Suprapubic skin (tissue), 4 donors: ENCODE data around the gene KCNN2. TPM values are rescaled to one million over a fixed set of nuclear protein-coding genes. Genes with fewer than 3 reads are reported as not detected.

Experiments
- DNase-seq, 2 donors: peaks; one replicate each; pipeline ENCODE4 v3.0.0-alpha.2; 2019; ENCODE audit warnings: low spot score in 2 of 2
- H3K27ac ChIP-seq: fragments of 200-600 bp; sonication (generic); one replicate; pipeline ENCODE4 v1.5.1; 2019
- H3K27me3 ChIP-seq: fragments of 200-600 bp; sonication (generic); one replicate; pipeline ENCODE4 v1.5.1; 2019
- H3K36me3 ChIP-seq: fragments of 200-600 bp; sonication (generic); one replicate; pipeline ENCODE4 v1.5.1; 2019
- H3K4me1 ChIP-seq: fragments of 200-600 bp; sonication (generic); one replicate; pipeline ENCODE4 v1.5.1; 2019
- H3K4me3 ChIP-seq: fragments of 200-600 bp; sonication (generic); one replicate; pipeline ENCODE4 v1.5.1; 2019; ENCODE audit warnings: mild to moderate bottlenecking
- H3K9me3 ChIP-seq: fragments of 200-600 bp; sonication (generic); one replicate; pipeline ENCODE4 v1.5.1; 2019
- CTCF ChIP-seq, 2 donors: fragments of 200-600 bp in 1 of 2; fragments of 450-650 bp in 1 of 2; sonication (generic) in 1 of 2; IDR thresholded peaks; one replicate each; pipeline ENCODE4 v1.5.1; 2016 to 2019; ENCODE audit warnings: antibody characterized with exemption in 2 of 2, mild to moderate bottlenecking in 1 of 2, moderate library complexity in 1 of 2
- EP300 ChIP-seq: sonication (generic); formaldehyde crosslinking; IDR thresholded peaks from one replicate; pipeline ENCODE4 v1.6.1; 2017; ENCODE audit warnings: antibody characterized with exemption
- POLR2A ChIP-seq, 2 donors: fragments of 450-650 bp; IDR thresholded peaks; one replicate each; pipeline ENCODE4 v1.6.1; 2017; ENCODE audit warnings: antibody characterized with exemption in 2 of 2, mild to moderate bottlenecking in 2 of 2, moderate library complexity in 2 of 2
- POLR2AphosphoS5 ChIP-seq, 3 donors: sonication (generic); formaldehyde crosslinking; IDR thresholded peaks; one replicate each; pipeline ENCODE4 v1.6.1; 2017; ENCODE audit warnings: antibody characterized with exemption in 3 of 3
- WGBS: methylation state at CpG from one replicate; pipeline ENCODE4 v1.1.5; 2018; 5-methylcytosine and 5-hydroxymethylcytosine counted together
- total RNA-seq, 4 donors: library from RNA; depleted of rRNA; stranded (reverse); fragments of >200 nt; gene quantifications; one replicate each; pipeline ENCODE4 v1.1.0, GENCODE V29; 2016

The KCNN2 gene
- total RNA-seq, 4 donors from 2014 or later = 0.62 to 3.2 (median 2.0) TPM

- no peak for DNase-seq
- Histone ChIP-seq H3K9me3 (no peaks in the 10 kb centered on the region), H3K36me3 (no peaks in the 10 kb centered on the region), H3K4me1 (no peaks in the 10 kb centered on the region), H3K27me3 (peaks cover 2% of the 10 kb centered on the region), H3K27ac (no peak overlapping the region), H3K4me3 (no peak overlapping the region)
- WGBS = 91% methylated on average over 3 of the region's 3 CpGs
- no peak for TF ChIP-seq EP300
These were observed 22.8 kb upstream of the KCNN2 start for GRCh38 chr5:114339108-114339507.

DNA sequence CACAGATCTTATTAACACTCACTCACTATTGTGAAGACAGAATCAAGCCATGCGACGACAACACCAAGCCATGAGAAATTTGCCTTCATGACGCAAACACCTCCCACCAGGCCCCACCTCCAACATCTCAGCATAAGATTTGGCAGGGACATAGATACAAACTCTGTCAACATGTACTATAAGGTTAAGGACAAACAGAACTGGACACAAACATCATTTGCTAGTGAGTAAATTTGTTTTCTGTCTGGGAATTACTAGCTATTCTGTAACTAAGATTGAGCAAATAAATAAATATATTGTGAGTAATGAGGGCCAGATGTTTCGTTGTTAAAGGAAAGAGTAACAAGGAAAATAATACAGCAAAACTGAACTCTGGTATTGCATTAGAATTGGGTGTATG lies 15.7 kb upstream of the KCNN2 start:
- Histone ChIP-seq H3K4me3 (no peak overlapping the region), H3K36me3 (no peaks in the 10 kb centered on the region), H3K27ac (no peak overlapping the region), H3K27me3 (peaks cover 2% of the 10 kb centered on the region), H3K9me3 (no peaks in the 10 kb centered on the region), H3K4me1 (no peaks in the 10 kb centered on the region)
- DNase-seq = no peak
- 80% methylated on average over 4 of the region's 4 CpGs for WGBS
- TF ChIP-seq EP300 (no peak), POLR2A (IDR thresholded peaks at IDR 0.05) (no peak), POLR2AphosphoS5 (IDR thresholded peaks at IDR 0.05) (no peak), CTCF (IDR thresholded peaks at IDR 0.05) (no peak)

DNA sequence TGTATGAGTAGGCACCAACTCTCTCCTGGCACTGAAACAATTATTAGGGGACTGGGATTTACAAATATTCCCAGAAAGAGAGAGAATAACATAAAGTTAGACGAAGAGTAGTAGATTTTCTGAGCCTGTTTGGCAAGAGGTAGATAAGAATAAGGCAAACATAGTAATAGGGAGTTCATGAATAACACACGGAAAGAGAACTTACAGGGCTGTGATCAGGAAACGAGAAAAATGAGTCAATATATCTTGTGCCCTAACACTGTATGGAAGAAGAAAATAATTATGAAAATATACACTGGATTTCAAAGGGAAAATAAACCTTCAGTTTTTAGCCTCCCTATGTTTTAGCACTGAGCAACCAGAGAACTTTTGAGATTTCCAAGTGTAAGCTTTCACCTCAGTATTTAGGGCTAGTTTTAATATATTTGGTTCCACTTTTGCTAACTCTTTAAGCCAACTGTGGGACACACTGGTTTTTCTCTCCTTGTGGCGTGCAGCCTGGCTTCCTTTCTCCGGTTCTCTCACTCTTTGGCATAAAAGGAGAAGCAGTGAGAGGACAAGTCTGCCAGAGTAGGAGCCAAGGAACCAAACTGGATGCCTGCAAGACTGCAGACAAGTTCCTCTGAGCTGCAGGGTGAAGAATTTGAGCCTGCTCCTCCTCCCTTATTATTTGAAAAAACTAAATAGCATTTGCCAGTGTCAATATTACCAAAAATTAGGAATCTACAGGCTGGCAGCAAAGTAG lies 6.6 kb upstream of the KCNN2 start:
- no peak for DNase-seq
- Histone ChIP-seq H3K27ac (no peak overlapping the region), H3K36me3 (no peaks in the 10 kb centered on the region), H3K9me3 (no peaks in the 10 kb centered on the region), H3K4me3 (no peak overlapping the region), H3K4me1 (no peaks in the 10 kb centered on the region), H3K27me3 (peaks cover 13% of the 10 kb centered on the region)
- no peak for TF ChIP-seq CTCF (IDR thresholded peaks at IDR 0.05)
- no peak for TF ChIP-seq EP300
- no peak for TF ChIP-seq POLR2AphosphoS5 (IDR thresholded peaks at IDR 0.05)
- no peak for TF ChIP-seq POLR2A (IDR thresholded peaks at IDR 0.05)
- 59% methylated on average over 5 of the region's 5 CpGs for WGBS

GRCh38 chr5:114358329-114358728 lies 3.5 kb upstream of the KCNN2 start:
- Histone ChIP-seq H3K27me3 (peaks cover 43% of the 10 kb centered on the region), H3K36me3 (no peaks in the 10 kb centered on the region), H3K27ac (no peak overlapping the region), H3K4me3 (no peak overlapping the region), H3K9me3 (no peaks in the 10 kb centered on the region), H3K4me1 (peaks cover 30% of the 10 kb centered on the region)
- 75% methylated on average over 2 of the region's 2 CpGs for WGBS
- TF ChIP-seq POLR2A (IDR thresholded peaks at IDR 0.05) = no peak
- no peak for TF ChIP-seq EP300
- no peak for TF ChIP-seq POLR2AphosphoS5 (IDR thresholded peaks at IDR 0.05)
- TF ChIP-seq CTCF (IDR thresholded peaks at IDR 0.05) = no peak
- no peak for DNase-seq

GRCh38 chr5:114360357-114360756 lies 1.5 kb upstream of the KCNN2 start:
- Histone ChIP-seq H3K4me3 (peak overlapping the region; percentile 47), H3K27ac (no peak overlapping the region), H3K4me1 (peaks cover 37% of the 10 kb centered on the region), H3K9me3 (no peaks in the 10 kb centered on the region), H3K36me3 (no peaks in the 10 kb centered on the region), H3K27me3 (peaks cover 49% of the 10 kb centered on the region)
- TF ChIP-seq CTCF (IDR thresholded peaks at IDR 0.05) = no peak
- no peak for TF ChIP-seq POLR2A (IDR thresholded peaks at IDR 0.05)
- TF ChIP-seq POLR2AphosphoS5 (IDR thresholded peaks at IDR 0.05) = no peak
- TF ChIP-seq EP300 = no peak
- 16% methylated on average over 5 of the region's 5 CpGs for WGBS
- no peak for DNase-seq
